GM21717 (cell line): ENCODE results near the gene DLST.

Source experiments
- ATAC-seq: cut with Tn5 transposase; IDR thresholded peaks from one replicate; pipeline ENCODE4 v1.9.1; 2021; ENCODE audit warnings: mild to moderate bottlenecking, moderate library complexity; ENCODE audit not compliant: unreplicated experiment

Gene DLST

DNA sequence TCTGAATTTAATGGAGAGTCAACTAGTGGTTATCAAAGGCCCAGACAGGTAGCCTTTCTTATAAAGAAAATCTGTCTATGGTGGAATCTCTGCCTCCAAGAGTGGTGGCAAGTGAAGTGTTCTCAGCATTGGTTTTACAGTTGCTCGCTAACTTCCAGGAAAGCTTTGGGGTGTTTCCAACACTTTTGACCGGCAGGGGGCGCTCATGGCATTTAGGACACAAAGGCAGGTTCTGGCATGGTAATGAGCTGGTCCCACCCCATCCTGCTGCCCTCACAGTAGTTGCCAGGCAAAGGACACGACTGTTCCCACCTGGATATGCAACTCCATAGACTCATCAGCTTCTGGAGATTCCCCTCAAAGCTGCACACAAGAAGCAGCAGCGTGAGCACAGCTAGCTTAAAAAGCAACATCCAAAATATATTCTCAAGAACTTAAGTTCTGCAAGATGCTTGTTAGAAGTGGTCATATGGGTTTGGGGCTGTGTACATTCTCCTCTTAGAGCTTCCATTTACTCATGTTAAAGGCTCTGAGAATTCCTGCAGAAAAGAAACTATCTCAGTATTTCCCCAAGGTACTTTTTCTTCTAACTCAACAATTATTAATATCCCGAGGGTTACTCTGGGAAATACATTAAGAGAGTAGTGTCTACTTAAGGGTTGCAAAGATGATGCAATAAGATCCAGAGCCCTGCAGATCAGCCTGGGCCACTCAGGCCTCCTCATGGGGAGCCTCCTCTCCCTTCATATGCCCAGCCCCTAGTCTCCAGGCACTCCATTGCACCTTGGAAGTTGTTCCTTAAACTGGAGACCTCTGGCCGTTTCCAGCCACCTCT lies 20.6 kb upstream of the DLST start:
- no peak for ATAC-seq

GRCh38 chr14:74861734-74862090 lies 20.0 kb upstream of the DLST start:
- ATAC-seq, result no peak

DNA sequence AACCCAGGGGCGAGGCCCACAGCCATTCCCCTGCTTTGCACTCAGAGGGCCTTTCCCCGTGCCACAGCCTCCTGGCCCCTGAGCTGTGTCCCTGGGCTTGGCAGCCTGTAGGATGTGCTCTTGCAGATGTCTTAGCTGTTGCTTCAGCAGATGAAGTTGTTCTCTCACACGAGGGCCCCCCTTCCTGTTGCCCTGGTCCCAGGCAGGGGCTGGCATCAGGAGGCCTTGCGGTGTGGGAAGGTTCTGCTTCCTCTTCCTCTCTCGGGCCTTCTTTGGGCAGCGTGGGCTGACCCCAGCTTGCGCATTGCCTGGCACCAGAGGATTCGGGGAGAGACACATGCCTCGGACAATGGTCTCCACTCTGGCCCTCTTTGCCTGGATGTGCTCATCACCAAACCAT lies 18.4 kb upstream of the DLST start:
- ATAC-seq, result no peak

DNA sequence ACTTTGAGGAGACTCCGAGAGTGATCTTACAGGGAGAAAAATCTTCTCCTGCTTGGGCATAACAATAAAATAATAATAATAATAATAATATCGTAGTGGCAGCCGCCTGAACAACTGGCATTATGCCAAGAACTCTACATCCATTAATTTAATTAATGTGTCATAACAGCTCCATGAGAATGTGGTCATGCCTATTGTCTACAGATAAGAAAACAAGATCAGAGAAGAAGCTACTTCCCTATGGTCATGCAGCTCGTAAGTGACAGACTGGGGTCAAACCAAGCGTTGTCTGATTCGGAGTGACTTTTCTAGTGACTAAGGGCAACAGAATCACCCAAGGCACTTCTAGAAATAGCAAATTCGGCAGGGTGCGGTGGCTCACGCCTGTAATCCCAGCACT lies 17.5 kb upstream of the DLST start:
- ATAC-seq, result no peak

DNA sequence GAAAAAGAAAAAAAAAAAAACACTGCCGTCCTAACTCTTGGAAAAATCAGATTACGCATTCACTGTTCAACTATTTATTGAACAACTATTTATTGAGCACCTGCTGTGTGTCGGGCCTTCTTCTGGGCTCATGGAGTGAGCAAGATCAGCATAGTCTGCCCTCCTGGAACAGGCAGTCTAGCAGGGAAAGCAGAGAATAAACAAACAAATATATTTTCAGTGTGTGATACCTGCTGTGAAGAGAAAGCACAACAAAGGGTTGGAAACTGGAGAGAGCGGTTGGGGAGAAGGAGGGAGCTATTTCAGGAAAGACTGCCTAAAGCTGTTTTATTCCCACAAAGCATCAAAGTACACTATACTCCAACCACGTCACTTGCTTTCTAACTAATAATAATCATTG lies 16.6 kb upstream of the DLST start:
- ATAC-seq, result no peak

- ATAC-seq, result no peak
Measured at GRCh38 chr14:74866708-74867389, 14.9 kb upstream of the DLST start.

- ATAC-seq, result no peak
Measured at GRCh38 chr14:74867673-74868072, 14.0 kb upstream of the DLST start.

- no peak for ATAC-seq
Measured at GRCh38 chr14:74868739-74869138, 13.0 kb upstream of the DLST start.

DNA sequence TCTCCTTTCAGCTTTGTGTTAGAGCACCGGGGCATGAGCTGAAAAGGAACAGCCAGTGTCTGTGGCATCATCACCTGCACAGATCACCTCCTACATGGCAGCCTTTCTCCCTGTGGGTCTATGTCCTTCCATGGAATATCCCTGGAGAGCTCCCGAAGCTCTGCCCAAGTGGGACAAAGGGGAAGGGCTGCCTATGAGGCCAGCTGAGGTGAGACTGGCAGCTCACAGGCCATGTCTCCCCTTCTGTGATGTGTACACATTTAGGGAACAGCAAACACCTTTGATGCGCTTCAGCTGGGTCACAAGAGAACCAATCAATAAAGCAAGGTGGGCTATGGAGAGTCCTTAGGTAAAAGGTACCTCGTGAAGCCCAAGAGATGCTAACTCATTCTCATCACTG lies 9.9 kb upstream of the DLST start:
- ATAC-seq, result no peak

DNA sequence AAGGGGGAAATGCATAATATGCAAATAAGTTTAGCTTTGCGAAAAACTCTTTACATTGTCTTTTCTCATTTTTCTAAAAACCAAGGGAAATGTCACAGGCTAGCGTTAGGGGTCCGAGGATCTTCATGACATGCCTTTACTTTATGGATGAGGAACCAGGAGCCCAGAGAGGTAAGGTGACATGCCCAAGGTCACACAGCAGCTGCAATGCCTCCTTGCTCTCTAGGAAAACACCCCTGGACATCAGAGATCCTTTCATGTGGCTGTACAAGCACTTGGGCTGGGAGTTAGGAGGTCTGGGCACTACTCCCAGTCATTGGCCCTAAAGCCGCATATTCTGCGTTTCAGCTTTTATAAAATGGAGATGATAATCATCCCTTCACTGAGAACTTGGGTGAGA lies 6.5 kb upstream of the DLST start:
- no peak for ATAC-seq

GRCh38 chr14:74875941-74876913 lies 5.5 kb upstream of the DLST start, which contains the start of gene PROX2:
TSS of gene PROX2 (minus strand) at chr14:74876145. CDS start at chr14:74863834, 12,311 bp downstream.
- no peak for ATAC-seq

GRCh38 chr14:74879427-74880182 lies 2.1 kb upstream of the DLST start:
- no peak for ATAC-seq

DNA sequence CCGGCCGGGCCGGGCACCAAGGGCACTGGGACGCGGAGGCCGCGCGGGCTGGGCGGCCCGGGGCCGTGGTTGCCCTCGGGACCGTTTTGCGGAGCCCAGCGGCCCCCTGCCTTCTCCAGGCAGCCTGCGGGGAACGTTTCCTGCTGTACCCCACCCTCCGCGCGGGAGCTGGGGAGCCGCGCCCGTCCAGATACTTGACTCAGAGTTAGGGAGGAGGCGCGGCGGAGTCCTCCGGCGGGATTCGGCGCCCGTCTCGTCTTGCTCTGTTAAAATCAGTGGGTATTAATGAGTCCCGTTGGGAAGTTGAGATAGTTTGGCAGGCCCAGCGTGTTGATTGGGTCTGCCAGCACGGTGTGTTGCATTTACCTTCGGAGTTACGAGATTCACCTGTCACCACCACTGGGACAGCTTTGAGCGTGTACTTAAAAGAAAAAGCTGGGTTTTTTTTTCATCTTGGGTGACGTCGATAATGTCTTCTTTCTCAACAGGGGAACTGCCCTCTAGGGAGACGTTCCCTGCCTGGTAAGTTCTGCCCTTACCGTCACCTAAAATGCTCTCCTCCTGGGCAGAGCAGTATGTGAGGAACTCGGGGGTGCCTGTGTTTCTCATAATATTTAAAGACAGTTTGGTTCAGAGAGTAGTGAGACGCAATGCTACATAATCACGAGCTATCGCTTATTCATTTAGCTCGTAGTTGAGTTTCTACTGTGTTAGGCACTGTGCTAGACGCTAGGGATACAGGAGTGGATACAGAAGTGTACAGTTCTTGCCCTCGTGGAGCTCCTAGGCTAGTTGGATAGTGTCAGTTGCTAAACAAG lies 596 bp downstream of the DLST start:
- peak; percentile 38 for ATAC-seq

DNA sequence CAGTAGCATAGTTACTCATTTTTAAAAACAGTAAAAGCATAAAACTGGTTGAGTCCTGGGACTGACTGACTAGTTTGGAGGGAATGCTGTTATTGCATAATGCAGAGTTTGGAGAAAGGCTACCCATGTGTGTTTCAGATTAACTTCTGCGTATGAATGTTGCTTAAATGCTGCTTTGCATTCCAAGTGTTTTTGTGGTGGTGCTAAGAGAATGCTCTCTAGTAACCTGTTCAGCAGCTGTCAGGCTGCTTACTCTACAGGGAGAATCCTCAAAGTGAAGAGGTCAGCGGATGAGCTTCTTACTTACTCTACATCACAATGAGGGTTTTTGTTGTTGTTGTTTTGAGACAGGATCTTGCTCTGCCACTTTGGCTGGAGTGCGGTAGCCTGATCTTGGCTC lies 4.3 kb downstream of the DLST start:
- no peak for ATAC-seq

- ATAC-seq, result no peak
Measured at GRCh38 chr14:74888164-74889158, 6.7 kb downstream of the DLST start.

- ATAC-seq, result no peak
Measured at GRCh38 chr14:74890262-74890661, 8.5 kb downstream of the DLST start.

DNA sequence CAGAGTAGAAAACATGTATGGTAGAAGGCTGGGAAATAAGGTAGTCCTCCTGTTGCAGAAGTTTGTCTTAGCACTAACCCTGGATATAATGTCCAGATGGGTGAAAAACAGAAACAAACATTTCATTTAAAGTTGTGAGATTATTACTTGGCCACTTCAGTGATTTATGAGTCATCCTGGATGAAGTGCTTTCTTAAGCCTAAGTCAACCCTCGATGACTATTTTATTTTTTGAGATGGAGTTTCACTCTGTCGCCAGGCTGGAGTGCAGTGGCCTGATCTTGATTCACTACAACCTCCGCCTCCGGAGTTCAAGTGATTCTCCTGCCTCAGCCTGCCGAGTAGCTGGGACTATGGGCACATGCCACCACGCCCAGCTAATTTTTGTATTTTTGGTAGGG lies 10.2 kb downstream of the DLST start:
- no peak for ATAC-seq

DNA sequence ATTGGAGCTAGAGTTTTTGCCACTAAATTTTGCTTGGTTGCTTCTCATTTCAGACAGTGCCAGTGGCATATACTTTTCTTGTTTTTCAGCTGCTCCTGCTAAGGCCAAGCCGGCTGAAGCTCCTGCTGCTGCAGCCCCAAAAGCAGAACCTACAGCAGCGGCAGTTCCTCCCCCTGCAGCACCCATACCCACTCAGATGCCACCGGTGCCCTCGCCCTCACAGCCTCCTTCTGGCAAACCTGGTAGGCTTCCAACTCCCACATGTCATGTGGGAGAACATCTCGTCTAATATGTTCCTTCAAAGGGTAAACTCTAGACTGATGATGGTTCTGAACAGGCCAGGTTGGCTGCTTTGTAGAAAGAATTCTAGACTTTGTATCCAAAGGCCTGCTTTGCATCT lies 11.0 kb downstream of the DLST start:
- no peak for ATAC-seq
